ENCODE results near the gene CACNA1C. TPM values are rescaled to one million over a fixed set of nuclear protein-coding genes. Genes with fewer than 3 reads are reported as not detected.

CACNA1C gene
- total and polyA plus RNA-seq, 2 of the 4 experiments (the other 2 are of a cell fraction): 1.6 to 2.6 TPM

DNA sequence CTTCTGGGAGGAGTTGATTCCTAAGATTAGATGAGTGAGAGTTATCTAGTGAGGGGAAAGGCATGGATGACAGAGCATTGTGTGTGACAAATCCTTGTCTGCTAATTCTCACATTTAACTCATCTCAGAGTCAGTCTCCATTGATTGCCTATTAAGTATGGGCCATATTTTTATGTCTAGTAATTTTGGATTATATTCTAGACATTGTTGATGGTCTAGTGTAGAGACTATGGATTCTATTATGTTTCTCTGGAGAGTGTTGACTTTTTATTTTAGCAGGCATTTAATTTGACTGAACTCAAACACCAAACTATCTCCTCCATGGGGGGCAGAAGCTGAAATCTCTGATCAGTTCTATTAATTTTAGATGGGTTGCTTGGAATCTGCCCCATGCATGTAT lies 114.4 kb downstream of the CACNA1C start:
- Histone ChIP-seq H3K27me3 (ENCODE audit: control insufficient read depth, insufficient read depth, low read length) (no peaks in the 10 kb centered on the region), H2BK120ac (ENCODE audit: low read depth, low read length) (no peak overlapping the region), H4K8ac (ENCODE audit: low read depth in 2 of 2, low read length in 2 of 2) (no peak overlapping the region), H2BK20ac (ENCODE audit: low read depth, low read length) (no peak overlapping the region), H3K56ac (ENCODE audit: extremely low read depth, insufficient read depth, low read length) (no peak overlapping the region), H3K4me3 (ENCODE audit: insufficient read depth, low read depth, low read length) (no peak overlapping the region), H3K4me2 (ENCODE audit: low read depth, low read length) (no peak overlapping the region), H3K14ac (replicated peaks; ENCODE audit: low read depth, low read length) (no peak overlapping the region), H3K9me3 (ENCODE audit: control insufficient read depth, insufficient read depth, low read length) (peaks cover 3% of the 10 kb centered on the region; the same call in 1 of the 2 replicates), H2AK9ac (replicated peaks; ENCODE audit: low read depth, low read length, poor library complexity) (no peak overlapping the region), H3K4me1 (ENCODE audit: control insufficient read depth, insufficient read depth, low read length) (peaks cover 17% of the 10 kb centered on the region), H4K5ac (ENCODE audit: low read depth, low read length) (no peak overlapping the region), H2AFZ (replicated peaks; ENCODE audit: low read length, poor library complexity) (no peak overlapping the region), H3K18ac (ENCODE audit: low read depth, low read length) (no peak overlapping the region), H2AK5ac (ENCODE audit: low read depth, low read length) (no peak overlapping the region), H3K79me1 (ENCODE audit: low read depth in 1 of 2, low read length in 2 of 2) (peaks cover 0 to 8% of the 10 kb centered on the region in 2 experiments; a peak in 1 of 4 replicates), H3K9ac (ENCODE audit: low read depth, low read length) (no peak overlapping the region), H2BK15ac (ENCODE audit: low read depth, low read length) (no peak overlapping the region), H3K23ac (ENCODE audit: low read depth, low read length) (no peak overlapping the region), H3K4ac (ENCODE audit: low read depth, low read length) (no peak overlapping the region), H3K27ac (ENCODE audit: insufficient read depth, low read length) (no peak overlapping the region), H4K91ac (ENCODE audit: insufficient read depth, low read depth, low read length) (no peak overlapping the region), H2BK5ac (ENCODE audit: low read depth, low read length, poor library complexity, severe bottlenecking) (no peak overlapping the region), H4K20me1 (ENCODE audit: insufficient read depth, low read length) (0 out of 2 replicates have a peak, but pooled peaks cover 5% of the 10 kb centered on the region), H3K9me1 (ENCODE audit: insufficient read depth, low read length) (peaks cover 27% of the 10 kb centered on the region), H3K36me3 (ENCODE audit: control insufficient read depth, insufficient read depth, low read length) (no peaks in the 10 kb centered on the region)
- CTCF ChIA-PET: no interaction called here
- intact Hi-C loops (cut with micrococcal nuclease): no loop called here
- DNase-seq (no peak), ATAC-seq (ENCODE audit: low read depth) (no peak)
- BruUV-seq (replicated peaks): no TSS peak
- TF ChIP-seq, protein P1, sequence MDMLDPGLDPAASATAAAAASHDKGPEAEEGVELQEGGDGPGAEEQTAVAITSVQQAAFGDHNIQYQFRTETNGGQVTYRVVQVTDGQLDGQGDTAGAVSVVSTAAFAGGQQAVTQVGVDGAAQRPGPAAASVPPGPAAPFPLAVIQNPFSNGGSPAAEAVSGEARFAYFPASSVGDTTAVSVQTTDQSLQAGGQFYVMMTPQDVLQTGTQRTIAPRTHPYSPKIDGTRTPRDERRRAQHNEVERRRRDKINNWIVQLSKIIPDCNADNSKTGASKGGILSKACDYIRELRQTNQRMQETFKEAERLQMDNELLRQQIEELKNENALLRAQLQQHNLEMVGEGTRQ (IDR thresholded peaks at IDR 0.05; ENCODE audit: low read depth, low read length): no peak
- TF ChIP-seq MAFK (IDR thresholded peaks at IDR 0.05; ENCODE audit: low read depth, low read length) (no peak), POLR2A (IDR thresholded peaks at IDR 0.05; ENCODE audit: low read depth, low read length) (no peak), RCOR1 (IDR thresholded peaks at IDR 0.05; ENCODE audit: insufficient replicate concordance, low read length) (no peak), RFX5 (IDR thresholded peaks at IDR 0.05; ENCODE audit: low read depth, low read length) (no peak), CEBPB (IDR thresholded peaks at IDR 0.05; ENCODE audit: low read depth, low read length) (no peak), NFE2L2 (IDR thresholded peaks at IDR 0.05; ENCODE audit: low read depth, low read length) (no peak), CHD1 (IDR thresholded peaks at IDR 0.05; ENCODE audit: low read depth, low read length) (no peak)
- TF ChIP-seq, protein P2, sequence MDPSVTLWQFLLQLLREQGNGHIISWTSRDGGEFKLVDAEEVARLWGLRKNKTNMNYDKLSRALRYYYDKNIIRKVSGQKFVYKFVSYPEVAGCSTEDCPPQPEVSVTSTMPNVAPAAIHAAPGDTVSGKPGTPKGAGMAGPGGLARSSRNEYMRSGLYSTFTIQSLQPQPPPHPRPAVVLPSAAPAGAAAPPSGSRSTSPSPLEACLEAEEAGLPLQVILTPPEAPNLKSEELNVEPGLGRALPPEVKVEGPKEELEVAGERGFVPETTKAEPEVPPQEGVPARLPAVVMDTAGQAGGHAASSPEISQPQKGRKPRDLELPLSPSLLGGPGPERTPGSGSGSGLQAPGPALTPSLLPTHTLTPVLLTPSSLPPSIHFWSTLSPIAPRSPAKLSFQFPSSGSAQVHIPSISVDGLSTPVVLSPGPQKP (IDR thresholded peaks at IDR 0.05; ENCODE audit: borderline replicate concordance, low read depth, low read length): no peak
- TF ChIP-seq, protein P3, sequence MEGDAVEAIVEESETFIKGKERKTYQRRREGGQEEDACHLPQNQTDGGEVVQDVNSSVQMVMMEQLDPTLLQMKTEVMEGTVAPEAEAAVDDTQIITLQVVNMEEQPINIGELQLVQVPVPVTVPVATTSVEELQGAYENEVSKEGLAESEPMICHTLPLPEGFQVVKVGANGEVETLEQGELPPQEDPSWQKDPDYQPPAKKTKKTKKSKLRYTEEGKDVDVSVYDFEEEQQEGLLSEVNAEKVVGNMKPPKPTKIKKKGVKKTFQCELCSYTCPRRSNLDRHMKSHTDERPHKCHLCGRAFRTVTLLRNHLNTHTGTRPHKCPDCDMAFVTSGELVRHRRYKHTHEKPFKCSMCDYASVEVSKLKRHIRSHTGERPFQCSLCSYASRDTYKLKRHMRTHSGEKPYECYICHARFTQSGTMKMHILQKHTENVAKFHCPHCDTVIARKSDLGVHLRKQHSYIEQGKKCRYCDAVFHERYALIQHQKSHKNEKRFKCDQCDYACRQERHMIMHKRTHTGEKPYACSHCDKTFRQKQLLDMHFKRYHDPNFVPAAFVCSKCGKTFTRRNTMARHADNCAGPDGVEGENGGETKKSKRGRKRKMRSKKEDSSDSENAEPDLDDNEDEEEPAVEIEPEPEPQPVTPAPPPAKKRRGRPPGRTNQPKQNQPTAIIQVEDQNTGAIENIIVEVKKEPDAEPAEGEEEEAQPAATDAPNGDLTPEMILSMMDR (conservative IDR thresholded peaks at IDR 0.05; ENCODE audit: low read depth, low read length): no peak
- POLR2A ChIA-PET (ENCODE audit: unreplicated experiment): no interaction called here
- dilution Hi-C loops (cut with HindIII; ENCODE audit: low sequenced_read_pairs, unreplicated experiment): no loop called here
- in situ Hi-C loops (cut with MboI; ENCODE audit: low sequenced_read_pairs): no loop called here

Measured in IMR-90 (cell line).